Thymus (tissue), 11 donors: ENCODE measurements around the gene RSPRY1. TPM values are rescaled to one million over a fixed set of nuclear protein-coding genes. Genes with fewer than 3 reads are reported as not detected.
"Not testable (repeated sequence)": the region's sequence is repeated elsewhere in the genome, so short reads cannot be mapped to it uniquely, and the experiment has no call there.

ENCODE experiments used
- DNase-seq, 9 donors: peaks; one replicate each; pipeline ENCODE4 v3.0.0-alpha.2; 2013; ENCODE audit warnings: low spot score in 9 of 9, low read depth in 6 of 9, missing footprints in 1 of 9
- H3K27ac ChIP-seq, 2 donors: one replicate each; pipeline ENCODE4 v1.5.1; 2013; ENCODE audit warnings: control low read depth in 1 of 2, low read depth in 1 of 2, low read length in 1 of 2, mild to moderate bottlenecking in 1 of 2, moderate library complexity in 1 of 2
- H3K27me3 ChIP-seq, 2 donors: one replicate each; pipeline ENCODE4 v1.5.1; 2013; ENCODE audit warnings: low read length in 1 of 2; ENCODE audit not compliant: control insufficient read depth in 2 of 2, insufficient read depth in 1 of 2
- H3K36me3 ChIP-seq, 2 donors: one replicate each; pipeline ENCODE4 v1.5.1; 2013; ENCODE audit warnings: low read length in 1 of 2, mild to moderate bottlenecking in 1 of 2, moderate library complexity in 1 of 2; ENCODE audit not compliant: control insufficient read depth in 2 of 2, insufficient read depth in 2 of 2
- H3K4me1 ChIP-seq, 2 donors: one replicate each; pipeline ENCODE4 v1.5.1; 2013; ENCODE audit warnings: low read length in 2 of 2; ENCODE audit not compliant: control insufficient read depth in 2 of 2, insufficient read depth in 2 of 2
- H3K4me3 ChIP-seq, 2 donors: one replicate each; pipeline ENCODE4 v1.5.1; 2013; ENCODE audit warnings: low read length in 2 of 2, control low read depth in 1 of 2, mild to moderate bottlenecking in 1 of 2
- H3K9me3 ChIP-seq, 2 donors: one replicate each; pipeline ENCODE4 v1.5.1; 2013; ENCODE audit warnings: low read length in 1 of 2, mild to moderate bottlenecking in 1 of 2; ENCODE audit not compliant: control insufficient read depth in 2 of 2, insufficient read depth in 1 of 2
- WGBS: extraction: QIAGEN DNeasy Blood & Tissue Kit; methylation state at CpG from one replicate; pipeline ENCODE4 v1.1.7; 2013; 5-methylcytosine and 5-hydroxymethylcytosine counted together
- polyA plus RNA-seq: library from polyadenylated mRNA; stranded (reverse); fragments of 200-250 nt; gene quantifications from one replicate; pipeline ENCODE4 v1.2.3, GENCODE V29; 2013
- total RNA-seq: library from RNA; stranded (reverse); fragments of 120-200 nt; gene quantifications from one replicate; pipeline ENCODE4 v1.2.4, GENCODE V29; 2013
- donor health status: healthy.

Gene RSPRY1
- total and polyA plus RNA-seq, 2 donors: 19.4 to 29.6 TPM

DNA sequence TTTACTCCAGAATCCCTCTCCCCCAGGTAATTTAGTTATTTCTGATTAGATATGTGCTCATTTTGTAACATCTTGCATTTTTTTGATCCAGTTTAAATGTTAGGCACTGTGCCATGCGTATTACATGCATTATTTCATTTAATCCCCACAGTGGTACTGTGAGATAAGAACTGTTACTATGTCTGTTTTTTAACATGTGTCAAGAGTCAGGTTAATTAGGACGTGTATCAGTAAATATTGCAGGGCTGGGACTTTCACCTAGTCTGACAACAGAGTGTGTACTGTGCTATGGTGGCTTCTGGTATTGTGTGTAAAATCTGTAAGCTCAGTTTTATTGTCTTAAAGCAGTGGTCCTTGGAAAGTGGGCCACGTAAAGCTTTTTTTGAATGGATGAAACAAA is 10.6 kb downstream of the RSPRY1 start:
- H3K27me3 ChIP-seq: no peaks in the 10 kb centered on the region
- no peak overlapping the region for H3K27ac ChIP-seq
- no peak for DNase-seq
- peaks cover 0 to 3% of the 10 kb centered on the region in 2 donors for H3K36me3 ChIP-seq
- no peaks in the 10 kb centered on the region for H3K9me3 ChIP-seq
- no peak overlapping the region for H3K4me3 ChIP-seq
- WGBS: 99% methylated on average over 3 of the region's 3 CpGs
- no peaks in the 10 kb centered on the region for H3K4me1 ChIP-seq

DNA sequence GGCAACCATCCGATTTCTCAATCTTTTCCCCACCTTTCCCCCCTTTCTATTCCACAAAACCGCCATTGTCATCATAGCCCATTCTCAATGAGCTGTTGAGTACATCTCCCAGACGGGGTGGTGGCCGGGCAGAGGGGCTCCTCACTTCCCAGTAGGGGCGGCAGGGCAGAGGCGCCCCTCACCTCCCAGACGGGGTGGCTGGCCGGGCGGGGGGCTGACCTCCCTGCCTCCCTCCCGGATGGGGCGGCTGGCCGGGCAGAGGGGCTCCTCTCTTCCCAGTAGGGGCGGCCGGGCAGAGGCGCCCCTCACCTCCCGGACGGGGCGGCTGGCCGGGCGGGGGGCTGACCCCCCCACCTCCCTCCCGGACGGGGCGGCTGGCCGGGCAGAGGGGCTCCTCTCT is 14.2 kb downstream of the RSPRY1 start:
- H3K9me3 ChIP-seq, H3K27ac ChIP-seq, H3K27me3 ChIP-seq, H3K4me3 ChIP-seq, H3K4me1 ChIP-seq, DNase-seq: not testable (repeated sequence)
- 94% methylated on average over 11 of the region's 24 CpGs for WGBS
- H3K36me3 ChIP-seq: peaks cover 10 to 12% of the 10 kb centered on the region in 2 donors

DNA sequence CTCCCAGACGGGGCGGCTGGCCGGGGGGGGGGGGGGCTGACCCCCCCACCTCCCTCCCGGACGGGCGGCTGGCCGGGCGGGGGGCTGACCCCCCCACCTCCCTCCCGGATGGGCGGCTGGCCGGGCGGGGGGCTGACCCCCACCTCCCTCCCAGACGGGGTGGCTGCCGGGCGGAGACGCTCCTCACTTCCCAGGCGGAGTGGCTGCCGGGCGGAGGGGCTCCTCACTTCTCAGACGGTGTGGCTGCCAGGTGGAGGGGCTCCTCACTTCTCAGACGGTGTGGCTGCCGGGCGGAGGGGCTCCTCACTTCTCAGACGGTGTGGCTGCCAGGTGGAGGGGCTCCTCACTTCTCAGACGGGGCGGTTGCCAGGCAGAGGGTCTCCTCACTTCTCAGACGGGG is 14.8 kb downstream of the RSPRY1 start:
- DNase-seq, H3K27ac ChIP-seq, H3K4me1 ChIP-seq, H3K9me3 ChIP-seq, H3K27me3 ChIP-seq, H3K4me3 ChIP-seq: not testable (repeated sequence)
- peaks cover 15 to 16% of the 10 kb centered on the region in 2 donors for H3K36me3 ChIP-seq
- 94% methylated on average over 24 of the region's 27 CpGs for WGBS

DNA sequence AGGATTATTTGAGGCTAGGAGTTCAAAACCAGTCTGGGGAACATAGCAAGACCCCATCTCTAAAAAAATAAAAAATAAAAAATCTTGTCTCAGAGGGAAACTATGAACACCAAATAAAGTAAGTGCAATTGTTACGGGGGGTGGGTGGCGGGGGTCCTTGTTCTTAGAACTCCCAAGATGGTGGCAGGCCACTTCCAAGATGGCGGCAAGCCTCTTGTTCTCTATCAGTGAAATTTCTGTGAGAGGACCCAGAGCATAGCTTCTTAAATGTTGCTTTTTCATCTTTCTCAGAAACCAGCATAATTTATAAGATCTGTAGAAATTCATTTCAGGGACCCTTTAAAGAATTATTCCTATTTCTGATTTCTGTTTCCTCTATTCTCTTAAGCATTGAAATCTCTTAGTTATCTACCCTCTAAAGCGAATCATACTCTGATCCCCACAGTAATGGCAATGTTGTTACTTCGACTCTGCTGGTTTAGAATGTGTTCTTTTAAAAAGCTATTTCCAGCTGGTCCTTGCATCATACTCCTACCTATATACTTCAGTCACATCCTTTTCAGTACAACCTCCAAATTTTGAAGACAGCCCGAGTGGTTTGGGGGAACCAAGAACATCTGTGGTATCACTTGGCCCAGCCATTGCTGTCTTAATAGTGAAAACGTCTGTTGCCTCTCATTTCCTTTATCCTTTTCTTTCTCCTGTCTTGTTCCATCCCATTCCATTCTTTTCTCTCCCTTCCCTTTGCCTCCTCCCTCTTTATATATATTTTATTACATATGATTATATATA is 16.2 kb downstream of the RSPRY1 start:
- no peak for DNase-seq
- 98% methylated on average over 7 of the region's 7 CpGs for WGBS

DNA sequence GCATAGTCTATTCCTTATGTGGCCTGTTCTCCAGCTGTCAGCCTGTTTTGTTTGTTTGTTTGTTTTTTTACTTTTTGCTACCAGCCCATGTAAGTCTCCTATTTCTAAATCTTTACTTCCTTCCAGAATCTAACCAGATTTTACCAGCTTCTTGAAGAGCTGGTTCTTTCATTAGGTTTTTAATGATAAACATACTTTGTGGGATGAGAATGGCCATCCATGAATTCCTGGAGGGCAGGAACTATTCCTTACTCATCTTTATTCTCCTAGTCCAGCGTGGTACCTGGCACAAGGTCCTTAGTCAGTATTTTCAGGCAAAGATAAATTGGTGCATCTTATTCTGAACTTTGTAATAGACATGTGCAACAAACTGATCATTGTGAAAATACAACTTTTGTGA is 17.3 kb downstream of the RSPRY1 start:
- H3K27me3 ChIP-seq: no peaks in the 10 kb centered on the region
- H3K9me3 ChIP-seq: no peaks in the 10 kb centered on the region
- WGBS: 89% methylated on average over 1 of the region's 1 CpG
- no peak for DNase-seq
- no peak overlapping the region for H3K27ac ChIP-seq
- H3K4me3 ChIP-seq: no peak overlapping the region
- H3K4me1 ChIP-seq: no peaks in the 10 kb centered on the region
- H3K36me3 ChIP-seq: peaks cover 26 to 37% of the 10 kb centered on the region in 2 donors

More for the DNA sequence above, 16.2 kb downstream of the RSPRY1 start:
- Histone ChIP-seq H3K27ac (no peak overlapping the region), H3K4me3 (no peak overlapping the region), H3K4me1 (no peaks in the 10 kb centered on the region), H3K27me3 (no peaks in the 10 kb centered on the region), H3K9me3 (no peaks in the 10 kb centered on the region), H3K36me3 (peaks cover 19 to 28% of the 10 kb centered on the region in 2 donors)

DNA sequence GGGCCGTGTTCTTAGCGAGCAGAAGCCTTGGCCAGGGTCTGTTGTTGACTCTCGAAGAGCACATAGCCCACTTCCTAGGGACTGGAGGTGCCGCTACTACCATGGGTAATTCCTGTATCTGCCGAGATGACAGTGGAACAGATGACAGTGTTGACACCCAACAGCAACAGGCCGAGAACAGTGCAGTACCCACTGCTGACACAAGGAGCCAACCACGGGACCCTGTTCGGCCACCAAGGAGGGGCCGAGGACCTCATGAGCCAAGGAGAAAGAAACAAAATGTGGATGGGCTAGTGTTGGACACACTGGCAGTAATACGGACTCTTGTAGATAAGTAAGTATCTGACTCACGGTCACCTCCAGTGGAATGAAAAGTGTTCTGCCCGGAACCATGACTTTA is 18.5 kb downstream of the RSPRY1 start:
- no peak overlapping the region for H3K27ac ChIP-seq
- no peaks in the 10 kb centered on the region for H3K9me3 ChIP-seq
- no peaks in the 10 kb centered on the region for H3K27me3 ChIP-seq
- no peak overlapping the region for H3K4me3 ChIP-seq
- WGBS: 97% methylated on average over 12 of the region's 12 CpGs
- DNase-seq: no peak
- H3K4me1 ChIP-seq: no peaks in the 10 kb centered on the region
- peaks cover 28 to 46% of the 10 kb centered on the region in 2 donors for H3K36me3 ChIP-seq

DNA sequence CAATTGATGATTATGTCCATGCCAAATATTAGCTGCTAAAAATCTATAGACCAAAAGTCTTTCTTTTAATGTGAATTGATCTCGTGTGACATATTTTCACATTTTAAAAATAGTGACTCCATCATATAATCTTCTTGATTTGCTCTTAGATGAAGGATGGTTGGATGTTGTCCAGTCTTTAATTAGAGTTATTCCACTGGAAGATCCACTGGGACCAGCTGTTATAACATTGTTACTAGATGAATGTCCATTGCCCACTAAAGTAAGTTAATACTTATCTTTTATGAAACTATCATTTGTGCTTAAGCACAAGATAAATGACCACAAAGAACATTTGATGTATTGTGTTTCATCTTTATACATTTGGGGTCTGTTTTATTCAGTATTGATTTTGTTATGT is 22.8 kb downstream of the RSPRY1 start:
- Histone ChIP-seq H3K27ac (no peak overlapping the region), H3K4me1 (no peaks in the 10 kb centered on the region), H3K9me3 (no peaks in the 10 kb centered on the region), H3K27me3 (no peaks in the 10 kb centered on the region), H3K36me3 (peaks cover 44 to 62% of the 10 kb centered on the region in 2 donors), H3K4me3 (no peak overlapping the region)
- no peak for DNase-seq
- WGBS: 99% methylated on average over 1 of the region's 1 CpG

DNA sequence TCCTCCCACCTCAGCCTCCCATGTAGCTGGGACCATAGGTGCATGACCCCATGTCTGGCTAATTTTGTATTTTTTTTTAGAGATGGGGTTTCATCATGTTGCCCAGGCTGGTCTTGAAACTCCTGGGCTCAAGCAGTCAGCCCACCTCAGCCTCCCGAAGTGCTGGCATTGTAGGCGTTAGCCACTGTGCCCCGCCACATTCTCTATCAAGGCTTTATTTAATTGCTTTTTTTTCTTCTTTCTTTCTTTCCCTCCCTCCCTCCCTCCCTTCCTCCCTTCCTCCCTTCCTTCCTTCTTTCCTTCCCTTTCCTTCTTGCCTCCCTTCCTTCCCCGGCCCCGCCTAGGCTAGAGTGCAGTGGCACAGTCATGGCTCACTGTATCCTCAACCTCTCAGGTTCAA is 23.7 kb downstream of the RSPRY1 start:
- no peak for DNase-seq
- peaks cover 41 to 65% of the 10 kb centered on the region in 2 donors for H3K36me3 ChIP-seq
- WGBS: over 99% methylated on average over 5 of the region's 5 CpGs
- H3K27me3 ChIP-seq: no peaks in the 10 kb centered on the region
- no peak overlapping the region for H3K4me3 ChIP-seq
- H3K4me1 ChIP-seq: no peaks in the 10 kb centered on the region
- H3K27ac ChIP-seq: no peak overlapping the region
- no peaks in the 10 kb centered on the region for H3K9me3 ChIP-seq

DNA sequence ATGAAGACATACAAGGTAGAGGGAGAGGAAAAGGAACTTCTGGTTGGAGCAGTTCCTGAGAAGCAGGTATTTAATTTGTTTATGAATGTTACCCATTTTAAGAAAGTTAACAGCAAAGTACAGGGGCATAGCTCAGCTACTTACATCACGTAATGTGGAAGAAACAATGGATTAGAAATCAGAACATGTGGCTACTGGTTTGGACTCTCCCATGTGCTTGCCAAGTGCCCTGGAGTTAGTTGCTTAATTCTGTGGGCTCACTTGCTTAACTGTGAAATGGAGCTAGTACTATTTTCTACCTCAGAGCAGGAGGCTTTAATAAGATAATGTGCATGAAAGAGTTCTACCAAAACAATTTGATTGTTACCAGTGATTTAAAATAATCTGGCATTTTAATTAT is 27.3 kb downstream of the RSPRY1 start:
- Histone ChIP-seq H3K4me3 (no peak overlapping the region), H3K27ac (no peak overlapping the region), H3K9me3 (no peaks in the 10 kb centered on the region), H3K27me3 (no peaks in the 10 kb centered on the region), H3K4me1 (no peaks in the 10 kb centered on the region), H3K36me3 (peaks cover 44 to 61% of the 10 kb centered on the region in 2 donors)
- 99% methylated on average over 1 of the region's 1 CpG for WGBS
- DNase-seq: no peak
